Measurements from ENCODE around the gene TEX14.
"Not testable (repeated sequence)": the region's sequence is repeated elsewhere in the genome, so short reads cannot be mapped to it uniquely, and the experiment has no call there.

TEX14 gene

DNA sequence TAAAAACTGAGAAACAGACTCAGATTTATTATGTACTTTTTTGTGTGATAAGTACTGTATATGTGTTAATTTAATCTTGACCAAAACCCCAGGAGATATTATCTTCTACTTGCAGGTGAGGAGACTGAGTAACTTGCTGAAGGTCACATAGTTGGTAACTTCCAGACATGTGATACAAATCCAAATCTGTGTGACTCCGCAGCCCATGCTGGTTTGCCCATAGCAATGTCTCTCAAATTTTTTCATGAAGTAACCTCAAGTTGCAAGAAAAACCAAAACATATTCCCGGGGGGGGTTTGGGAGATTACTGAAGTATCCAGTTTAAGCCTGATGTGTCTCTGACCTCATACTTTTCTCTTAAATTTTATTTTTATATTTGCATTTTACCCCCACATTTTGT lies 3.3 kb downstream of the TEX14 start:
- DNase-seq (ENCODE audit: low read depth in 2 of 2), result no peak

- no peak for DNase-seq (ENCODE audit: low read depth in 2 of 2)
Observed at GRCh38 chr17:58686980-58687379, 4.9 kb downstream of the TEX14 start.

- not testable (repeated sequence) for DNase-seq (ENCODE audit: low read depth in 2 of 2)
Observed at GRCh38 chr17:58684462-58684861, 7.4 kb downstream of the TEX14 start.

DNA sequence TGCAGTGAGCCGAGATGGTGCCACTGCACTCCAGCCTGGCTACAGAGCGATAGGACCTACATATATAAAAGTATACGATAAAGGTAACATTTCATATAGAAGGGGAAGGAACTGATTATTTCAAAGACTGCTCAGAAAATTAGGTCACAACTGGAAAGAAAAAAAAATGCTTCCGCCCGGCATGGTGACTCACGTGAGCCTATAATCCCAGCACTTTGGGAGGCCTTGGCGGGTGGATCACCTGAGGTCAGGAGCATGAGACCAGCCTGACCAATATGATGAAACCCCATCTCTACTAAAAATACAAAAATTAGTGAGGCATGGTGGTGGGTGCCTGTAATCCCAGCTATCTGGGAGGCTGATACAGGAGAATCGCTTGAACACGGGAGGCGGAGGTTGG lies 7.8 kb downstream of the TEX14 start:
- no peak for DNase-seq (ENCODE audit: low read depth in 2 of 2)

GRCh38 chr17:58680038-58680369 lies 11.8 kb downstream of the TEX14 start:
- no peak for DNase-seq (ENCODE audit: low read depth in 2 of 2)

- no peak for DNase-seq (ENCODE audit: low read depth in 2 of 2)
Observed at GRCh38 chr17:58679263-58680037, 12.4 kb downstream of the TEX14 start.

DNA sequence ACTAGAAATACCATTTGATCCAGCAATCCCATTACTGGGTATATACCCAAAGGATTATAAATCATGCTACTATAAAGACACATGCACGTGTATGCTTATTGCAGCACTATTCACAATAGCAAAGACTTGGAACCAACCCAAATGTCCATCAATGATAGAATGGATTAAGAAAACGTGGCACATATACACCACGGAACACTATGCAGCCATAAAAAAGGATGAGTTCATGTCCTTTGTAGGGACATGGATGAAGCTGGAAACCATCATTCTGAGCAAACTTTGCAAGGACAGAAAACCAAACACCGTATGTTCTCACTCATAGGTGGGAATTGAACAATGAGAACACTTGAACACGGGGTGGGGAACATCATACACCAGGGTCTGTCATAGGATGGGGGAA lies 13.6 kb downstream of the TEX14 start:
- not testable (repeated sequence) for DNase-seq (ENCODE audit: low read depth in 2 of 2)

DNA sequence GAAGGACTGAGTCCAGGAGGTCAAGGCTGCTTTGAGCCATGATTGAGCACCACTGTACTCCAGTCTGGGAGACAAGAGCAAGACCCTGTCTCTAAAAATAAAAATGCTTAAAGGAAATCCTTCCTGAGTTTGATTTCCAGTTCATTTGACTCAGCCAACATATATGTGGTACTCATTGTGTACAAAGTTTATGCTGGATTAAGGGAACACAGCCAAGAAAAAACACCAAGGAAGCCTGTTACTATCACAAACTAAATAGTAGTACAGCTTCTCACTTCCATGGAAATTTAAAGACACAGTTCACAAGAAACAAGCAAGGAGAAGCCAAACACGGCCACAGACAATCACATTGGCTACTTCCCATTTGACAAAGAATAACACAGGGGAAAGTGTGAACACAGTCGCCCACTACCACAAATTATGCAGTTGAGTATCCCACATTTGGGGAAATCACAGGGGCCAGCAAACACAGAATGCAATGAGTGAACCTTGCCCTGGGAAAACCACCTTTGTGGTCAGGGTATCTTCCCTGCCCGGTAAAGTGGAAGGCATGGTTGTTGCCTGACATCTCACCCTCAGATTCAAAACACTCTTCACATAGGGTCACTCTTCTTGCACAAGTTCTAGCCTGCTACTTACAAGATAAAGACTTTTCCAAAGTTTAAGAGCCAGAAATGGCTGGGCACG lies 14.5 kb downstream of the TEX14 start:
- no peak for DNase-seq (ENCODE audit: low read depth in 2 of 2)

DNA sequence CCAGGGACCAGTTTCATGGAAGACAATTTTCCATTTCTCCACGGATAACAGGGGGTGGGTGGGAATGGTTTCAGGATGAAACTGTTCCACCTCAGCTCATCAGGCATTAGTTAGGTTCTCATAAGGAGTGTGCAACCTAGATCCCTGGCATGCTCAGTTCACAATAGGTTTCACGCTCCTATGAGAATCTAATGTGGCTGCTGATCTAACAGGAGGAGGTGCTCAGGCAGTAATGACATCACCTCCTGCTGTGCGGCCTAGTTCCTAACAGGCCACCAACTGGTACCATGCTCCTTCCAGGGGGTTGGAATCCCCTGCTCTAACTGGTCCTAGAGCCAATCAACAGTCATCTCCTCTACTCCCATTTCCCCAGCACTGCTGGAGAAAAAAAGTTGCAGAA lies 19.9 kb downstream of the TEX14 start:
- DNase-seq (ENCODE audit: low read depth in 2 of 2), result no peak

GRCh38 chr17:58669853-58670252 lies 22.0 kb downstream of the TEX14 start:
- DNase-seq (ENCODE audit: low read depth in 2 of 2), result no peak

DNA sequence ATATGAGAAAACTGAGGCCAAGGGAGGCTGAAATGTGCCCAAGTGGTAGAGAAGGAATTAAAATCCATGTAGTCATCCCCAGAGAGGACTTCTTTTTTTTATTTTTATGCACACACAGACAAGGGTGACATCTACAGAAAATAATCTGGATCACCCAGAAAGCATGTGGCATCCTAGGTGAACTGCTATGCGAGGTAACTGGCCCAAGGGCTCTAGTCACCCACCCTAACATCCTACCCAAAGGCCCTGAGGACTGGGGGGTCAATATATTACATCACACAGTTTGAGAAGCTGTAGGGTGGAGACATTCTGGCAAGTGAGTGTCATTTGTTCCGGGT lies 23.3 kb downstream of the TEX14 start:
- DNase-seq (ENCODE audit: low read depth in 2 of 2), result no peak

GRCh38 chr17:58667934-58668597 lies 23.8 kb downstream of the TEX14 start:
- DNase-seq (ENCODE audit: low read depth in 2 of 2), result no peak

- DNase-seq (ENCODE audit: low read depth in 2 of 2), result no peak
Observed at GRCh38 chr17:58666858-58667267, 25.0 kb downstream of the TEX14 start.

- DNase-seq (ENCODE audit: low read depth in 2 of 2), result no peak
Observed at GRCh38 chr17:58665946-58666857, 25.6 kb downstream of the TEX14 start.

DNA sequence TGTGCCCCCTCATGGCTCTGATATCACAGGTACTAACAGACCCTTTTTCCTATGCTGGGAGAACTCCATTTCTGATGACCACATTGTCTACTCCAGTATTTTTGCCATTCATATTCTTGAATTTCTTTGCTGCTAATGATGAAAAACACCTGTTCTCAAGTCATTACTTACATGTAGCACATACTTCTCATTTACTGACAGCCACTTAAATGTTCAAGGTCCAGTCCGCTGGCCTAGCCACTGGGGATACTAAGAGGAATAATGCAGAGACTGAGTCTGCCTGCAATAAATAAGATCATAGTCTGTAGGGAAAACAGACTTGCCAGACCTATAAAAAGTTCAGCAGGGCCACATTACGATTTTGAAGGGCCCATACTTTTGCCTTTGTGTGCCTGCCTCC lies 27.5 kb downstream of the TEX14 start:
- DNase-seq (ENCODE audit: low read depth in 2 of 2), result no peak

- no peak for DNase-seq (ENCODE audit: low read depth in 2 of 2)
Observed at GRCh38 chr17:58661499-58661898, 30.3 kb downstream of the TEX14 start.

DNA sequence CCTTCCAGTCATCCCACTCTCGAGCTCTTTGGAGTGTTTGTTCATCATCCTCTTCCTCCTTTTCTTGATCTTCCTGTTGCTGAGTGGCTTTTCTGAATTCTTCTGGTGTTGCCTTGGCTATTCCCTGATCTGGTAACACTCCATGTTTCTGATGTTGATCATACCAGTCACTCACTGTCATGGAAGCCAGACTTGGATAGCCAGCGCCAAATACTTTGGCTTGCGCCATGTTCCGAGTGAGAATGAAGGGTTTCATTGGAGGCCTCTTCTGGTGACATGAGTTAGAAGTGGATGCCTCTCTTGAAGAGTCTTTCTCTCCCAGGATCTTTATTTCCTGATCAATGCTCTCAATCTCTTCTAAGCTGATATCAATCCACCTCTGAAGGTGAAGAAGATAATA lies 31.2 kb downstream of the TEX14 start:
- DNase-seq (ENCODE audit: low read depth in 2 of 2), result no peak

GRCh38 chr17:58659714-58660084 lies 32.1 kb downstream of the TEX14 start:
- not testable (repeated sequence) for DNase-seq (ENCODE audit: low read depth in 2 of 2)

- DNase-seq (ENCODE audit: low read depth in 2 of 2), result peak; percentile 38 to 47
Observed at GRCh38 chr17:58658804-58659713, 32.8 kb downstream of the TEX14 start.

GRCh38 chr17:58657962-58658803 lies 33.7 kb downstream of the TEX14 start:
- DNase-seq (ENCODE audit: low read depth in 2 of 2), result not testable (repeated sequence)

All from stimulated activated CD8-positive, alpha-beta memory T cell treated with anti-CD3 and anti-CD28 coated beads, Interleukin-7, amount 100 ng/mL, for 1 hour (primary cell).